K562 (cell line): ENCODE results near the gene ACSL5. TPM values are rescaled to one million over a fixed set of nuclear protein-coding genes. Genes with fewer than 3 reads are reported as not detected.

Source experiments
- ARID1B ChIP-seq: fragments of 450-650 bp; IDR thresholded peaks from 2 replicates; pipeline ENCODE4 v1.6.1; 2016; ENCODE audit warnings: antibody characterized with exemption, mild to moderate bottlenecking, inconsistent platforms
- HDAC1 ChIP-seq, 2 experiments: fragments of 450-650 bp; IDR thresholded peaks; 2 replicates each; pipeline ENCODE4 v1.6.1; 2016 to 2017; ENCODE audit warnings: inconsistent platforms in 1 of 2, mild to moderate bottlenecking in 1 of 2, moderate library complexity in 1 of 2
- IRF9 ChIP-seq: fragments of 450-650 bp; IDR thresholded peaks from 2 replicates; pipeline ENCODE4 v1.6.1; 2016; ENCODE audit warnings: missing biosample characterization, missing genetic modification characterization
- LCOR ChIP-seq: sonication (generic); formaldehyde crosslinking; IDR thresholded peaks from 2 replicates; pipeline ENCODE4 v1.8.0; 2022; ENCODE audit warnings: mild to moderate bottlenecking, missing genetic modification reagents
- MECOM ChIP-seq: fragments of 250-450 bp; sonication (Bioruptor Pico); IDR thresholded peaks from 2 replicates; pipeline ENCODE4 v1.8.0; 2022; ENCODE audit warnings: inconsistent platforms
- MTA3 ChIP-seq: fragments of 450-650 bp; formaldehyde crosslinking; IDR thresholded peaks from 2 replicates; pipeline ENCODE4 v1.6.1; 2017; ENCODE audit warnings: mild to moderate bottlenecking, borderline replicate concordance
- NFE2L1 ChIP-seq: fragments of 450-650 bp; IDR thresholded peaks from 2 replicates; pipeline ENCODE4 v1.6.1; 2016; ENCODE audit warnings: missing genetic modification characterization, low read depth, mild to moderate bottlenecking, missing compliant biosample characterization, moderate library complexity, borderline replicate concordance
- POLR2AphosphoS5 ChIP-seq: IDR thresholded peaks from 2 replicates; pipeline ENCODE4 v1.6.1; 2011; ENCODE audit warnings: mild to moderate bottlenecking, low read depth, low read length, moderate library complexity; ENCODE audit not compliant: control insufficient read depth, insufficient read depth
- POU5F1 ChIP-seq: fragments of 150-350 bp; IDR thresholded peaks from 2 replicates; pipeline ENCODE4 v1.6.1; 2014; ENCODE audit warnings: borderline replicate concordance, low read length, low read depth, mild to moderate bottlenecking; ENCODE audit not compliant: partially characterized antibody
- RBBP5 ChIP-seq: fragments of 200-600 bp; sonication (generic); IDR thresholded peaks from 2 replicates; pipeline ENCODE4 v1.6.1; 2012; ENCODE audit warnings: borderline replicate concordance, mild to moderate bottlenecking, low read length, control low read depth, inconsistent platforms; ENCODE audit not compliant: insufficient read depth, poor library complexity, severe bottlenecking
- RBM39 ChIP-seq: fragments of 200-400 bp; formaldehyde crosslinking; optimal IDR thresholded peaks from 2 replicates; pipeline ENCODE3; 2018; ENCODE audit warnings: low read depth, low read length
- THRA ChIP-seq: fragments of 450-650 bp; IDR thresholded peaks from 2 replicates; pipeline ENCODE4 v1.6.1; 2017; ENCODE audit warnings: mild to moderate bottlenecking, moderate library complexity
- ZBTB26 ChIP-seq: fragments of 450-650 bp; formaldehyde crosslinking; IDR thresholded peaks from 2 replicates; pipeline ENCODE4 v1.4.0; 2022; ENCODE audit warnings: missing genetic modification characterization
- ZC3H11A ChIP-seq: IDR thresholded peaks from 2 replicates; pipeline ENCODE4 v1.6.1; 2012; ENCODE audit warnings: low read depth, low read length, improper control_type of control experiment
- ZNF445 ChIP-seq: fragments of 250-450 bp; sonication (Bioruptor Pico); IDR thresholded peaks from 2 replicates; pipeline ENCODE4 v1.4.0; 2020; ENCODE audit warnings: low read depth, mild to moderate bottlenecking, moderate library complexity
- ZNF655 ChIP-seq: fragments of 250-450 bp; sonication (Bioruptor Pico); IDR thresholded peaks from 2 replicates; pipeline ENCODE4 v1.5.0; 2021
- polyA plus RNA-seq, 8 experiments: library from polyadenylated mRNA; depleted of rRNA in 4 of 8; stranded (reverse) in 5 of 8; unstranded in 3 of 8; fragments of >200 nt; fragmentation: Nextera tagmentation in 2 of 8; fragmentation: Illumina TruSeq in 1 of 8; extraction: Ambion mirVana in 2 of 8; extraction: Trizol in 1 of 8; gene quantifications; 2 replicates each; pipeline versions ENCODE4 v1.2.1 to v1.2.3, GENCODE V29; 2011 to 2014; ENCODE audit warnings: inconsistent platforms in 1 of 8, missing spikeins in 1 of 8
- total RNA-seq, 7 experiments: library from RNA; depleted of rRNA in 6 of 7; stranded (reverse); fragments of >200 nt in 6 of 7; fragmentation: Illumina TruSeq in 2 of 7; extraction: Trizol in 2 of 7; gene quantifications; 2 replicates each; pipeline versions ENCODE4 v1.2.1 to v1.2.3, GENCODE V29; 2011 to 2021; ENCODE audit warnings: low replicate concordance in 1 of 7

Gene ACSL5
- total and polyA plus RNA-seq, 9 of the 15 experiments (the other 6 are each of a cell fraction or from before 2014, with no cell fraction given), result 0.19 to 1.4 (median 0.55) TPM

GRCh38 chr10:112446055-112446854, 72.3 kb downstream of the ACSL5 start (continued):
- TF ChIP-seq ZBTB26 (no peak), POU5F1 (no peak), MECOM (CRISPR knock-in tag) (no peak), LCOR (CRISPR knock-in tag) (0 out of 2 replicates have a peak, but pooled peaks have one; percentile 30), THRA (no peak), ARID1B (no peak), ZNF445 (CRISPR knock-in tag) (no peak), ZNF655 (CRISPR knock-in tag) (no peak), NFE2L1 (tag) (no peak), IRF9 (tag) (no peak), RBBP5 (no peak), POLR2AphosphoS5 (no peak), RBM39 (no peak), HDAC1 (IDR thresholded peaks at IDR 0.05) (peak in 1 of 2 experiments; percentile 49; a peak in 1 of 4 replicates), ZC3H11A (no peak), MTA3 (no peak)
